HCT116 (cell line): ENCODE data around the gene FAM229A.
A peak's percentile ranks its signal among the peaks of the same experiment; 100 is the strongest.

ENCODE experiments used
- CEBPB ChIP-seq: IDR thresholded peaks from 2 replicates; pipeline ENCODE4 v1.6.1; 2012; ENCODE audit warnings: low read depth
- EZH2 ChIP-seq: fragments of 200-600 bp; sonication (generic); IDR thresholded peaks from 2 replicates; pipeline ENCODE4 v1.6.1; 2017; ENCODE audit warnings: antibody characterized with exemption, mixed run types
- EZH2phosphoT487 ChIP-seq: fragments of 200-600 bp; IDR thresholded peaks from 2 replicates; pipeline ENCODE4 v1.6.1; 2018; ENCODE audit warnings: antibody characterized with exemption, borderline replicate concordance
- POLR2A ChIP-seq: IDR thresholded peaks from 2 replicates; pipeline ENCODE4 v1.7.0; 2011; ENCODE audit warnings: borderline replicate concordance; ENCODE audit not compliant: insufficient read depth, insufficient read length; ENCODE audit errors: extremely low read depth
- POLR2AphosphoS5 ChIP-seq: IDR thresholded peaks from 2 replicates; pipeline ENCODE4 v1.6.1; 2011; ENCODE audit warnings: mild to moderate bottlenecking, low read depth, low read length, moderate library complexity
- RAD21 ChIP-seq: IDR thresholded peaks from 2 replicates; pipeline ENCODE4 v1.6.1; 2012; ENCODE audit warnings: low read depth, mild to moderate bottlenecking
- SIN3A ChIP-seq: IDR thresholded peaks from 2 replicates; pipeline ENCODE4 v1.6.1; 2012; ENCODE audit warnings: low read depth
- SRF ChIP-seq: IDR thresholded peaks from 2 replicates; pipeline ENCODE4 v1.6.1; 2012; ENCODE audit warnings: low read depth
- TF ChIP-seq, protein P1 (sequence below), 3 experiments: fragments of 200-600 bp in 1 of 3; sonication (generic) in 1 of 3; IDR thresholded peaks in 2 of 3; conservative IDR thresholded peaks in 1 of 3; 2 replicates each; pipeline ENCODE4 v1.5.1; 2012 to 2017; ENCODE audit warnings: low read depth in 2 of 3, low read length in 2 of 3, antibody characterized with exemption in 1 of 3, borderline replicate concordance in 1 of 3, control low read depth in 1 of 3, mild to moderate bottlenecking in 1 of 3, mixed read lengths in 1 of 3, mixed run types in 1 of 3, moderate library complexity in 1 of 3; ENCODE audit not compliant: insufficient read depth in 1 of 3
- TF ChIP-seq, protein P2 (sequence below): IDR thresholded peaks from 2 replicates; pipeline ENCODE4 v1.6.1; 2012
- TF ChIP-seq, protein P3 (sequence below): IDR thresholded peaks from 2 replicates; pipeline ENCODE4 v1.6.1; 2012; ENCODE audit warnings: low read depth

DNA sequence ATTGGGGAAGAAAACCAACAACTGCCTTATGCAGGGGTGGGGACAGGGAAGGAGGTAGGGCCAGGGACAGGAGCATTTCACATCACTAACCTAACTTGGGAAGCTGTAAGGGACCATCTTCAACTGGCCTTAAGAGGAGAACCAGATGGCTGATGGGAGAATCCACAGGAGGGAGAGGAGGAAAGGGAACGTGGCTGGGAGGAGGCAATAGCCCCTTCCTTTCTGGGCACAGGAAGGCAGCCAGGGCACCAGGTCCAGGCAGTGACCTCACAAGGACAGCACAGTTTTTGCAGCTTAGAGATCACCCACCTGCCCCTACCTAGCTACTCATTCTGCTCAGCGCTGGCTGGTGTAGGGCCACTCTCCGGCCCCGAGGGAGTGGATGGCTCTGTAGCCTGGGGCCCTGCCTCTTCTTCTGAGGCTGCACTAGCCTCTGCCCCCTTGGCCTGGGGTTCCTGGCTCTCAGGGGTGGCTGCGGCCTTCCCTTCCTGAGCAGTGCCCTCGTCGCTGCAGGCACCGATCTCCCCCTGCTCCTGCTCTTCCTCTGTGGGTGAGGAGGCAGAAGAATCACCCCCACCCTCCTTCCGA is 27.9 kb downstream of the FAM229A start:
- TF ChIP-seq, protein P1, sequence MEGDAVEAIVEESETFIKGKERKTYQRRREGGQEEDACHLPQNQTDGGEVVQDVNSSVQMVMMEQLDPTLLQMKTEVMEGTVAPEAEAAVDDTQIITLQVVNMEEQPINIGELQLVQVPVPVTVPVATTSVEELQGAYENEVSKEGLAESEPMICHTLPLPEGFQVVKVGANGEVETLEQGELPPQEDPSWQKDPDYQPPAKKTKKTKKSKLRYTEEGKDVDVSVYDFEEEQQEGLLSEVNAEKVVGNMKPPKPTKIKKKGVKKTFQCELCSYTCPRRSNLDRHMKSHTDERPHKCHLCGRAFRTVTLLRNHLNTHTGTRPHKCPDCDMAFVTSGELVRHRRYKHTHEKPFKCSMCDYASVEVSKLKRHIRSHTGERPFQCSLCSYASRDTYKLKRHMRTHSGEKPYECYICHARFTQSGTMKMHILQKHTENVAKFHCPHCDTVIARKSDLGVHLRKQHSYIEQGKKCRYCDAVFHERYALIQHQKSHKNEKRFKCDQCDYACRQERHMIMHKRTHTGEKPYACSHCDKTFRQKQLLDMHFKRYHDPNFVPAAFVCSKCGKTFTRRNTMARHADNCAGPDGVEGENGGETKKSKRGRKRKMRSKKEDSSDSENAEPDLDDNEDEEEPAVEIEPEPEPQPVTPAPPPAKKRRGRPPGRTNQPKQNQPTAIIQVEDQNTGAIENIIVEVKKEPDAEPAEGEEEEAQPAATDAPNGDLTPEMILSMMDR (IDR thresholded peaks at IDR 0.05 in 2 of 3, conservative IDR thresholded peaks at IDR 0.05 in 1 of 3; ENCODE audit: borderline replicate concordance in 1 of 3, insufficient read depth in 1 of 3, low read depth in 2 of 3, low read length in 2 of 3), result no peak
- TF ChIP-seq CEBPB (no peak), POLR2A (no peak), EZH2 (no peak), POLR2AphosphoS5 (peak; percentile 33; the same call in 1 of the 2 replicates), RAD21 (no peak), EZH2phosphoT487 (no peak), SIN3A (no peak), SRF (no peak)
- TF ChIP-seq, protein P2, sequence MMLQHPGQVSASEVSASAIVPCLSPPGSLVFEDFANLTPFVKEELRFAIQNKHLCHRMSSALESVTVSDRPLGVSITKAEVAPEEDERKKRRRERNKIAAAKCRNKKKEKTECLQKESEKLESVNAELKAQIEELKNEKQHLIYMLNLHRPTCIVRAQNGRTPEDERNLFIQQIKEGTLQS, result no peak
- TF ChIP-seq, protein P3, sequence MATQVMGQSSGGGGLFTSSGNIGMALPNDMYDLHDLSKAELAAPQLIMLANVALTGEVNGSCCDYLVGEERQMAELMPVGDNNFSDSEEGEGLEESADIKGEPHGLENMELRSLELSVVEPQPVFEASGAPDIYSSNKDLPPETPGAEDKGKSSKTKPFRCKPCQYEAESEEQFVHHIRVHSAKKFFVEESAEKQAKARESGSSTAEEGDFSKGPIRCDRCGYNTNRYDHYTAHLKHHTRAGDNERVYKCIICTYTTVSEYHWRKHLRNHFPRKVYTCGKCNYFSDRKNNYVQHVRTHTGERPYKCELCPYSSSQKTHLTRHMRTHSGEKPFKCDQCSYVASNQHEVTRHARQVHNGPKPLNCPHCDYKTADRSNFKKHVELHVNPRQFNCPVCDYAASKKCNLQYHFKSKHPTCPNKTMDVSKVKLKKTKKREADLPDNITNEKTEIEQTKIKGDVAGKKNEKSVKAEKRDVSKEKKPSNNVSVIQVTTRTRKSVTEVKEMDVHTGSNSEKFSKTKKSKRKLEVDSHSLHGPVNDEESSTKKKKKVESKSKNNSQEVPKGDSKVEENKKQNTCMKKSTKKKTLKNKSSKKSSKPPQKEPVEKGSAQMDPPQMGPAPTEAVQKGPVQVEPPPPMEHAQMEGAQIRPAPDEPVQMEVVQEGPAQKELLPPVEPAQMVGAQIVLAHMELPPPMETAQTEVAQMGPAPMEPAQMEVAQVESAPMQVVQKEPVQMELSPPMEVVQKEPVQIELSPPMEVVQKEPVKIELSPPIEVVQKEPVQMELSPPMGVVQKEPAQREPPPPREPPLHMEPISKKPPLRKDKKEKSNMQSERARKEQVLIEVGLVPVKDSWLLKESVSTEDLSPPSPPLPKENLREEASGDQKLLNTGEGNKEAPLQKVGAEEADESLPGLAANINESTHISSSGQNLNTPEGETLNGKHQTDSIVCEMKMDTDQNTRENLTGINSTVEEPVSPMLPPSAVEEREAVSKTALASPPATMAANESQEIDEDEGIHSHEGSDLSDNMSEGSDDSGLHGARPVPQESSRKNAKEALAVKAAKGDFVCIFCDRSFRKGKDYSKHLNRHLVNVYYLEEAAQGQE, result no peak
